OCI-LY1 (cell line): Measurements from ENCODE around the gene FAM50A.

Experiments
- EZH2 ChIP-seq: fragments of 200-600 bp; sonication (generic), shearing (Covaris generic); IDR thresholded peaks from 2 replicates; pipeline ENCODE4 v1.8.0; 2017; ENCODE audit warnings: borderline replicate concordance, mixed run types, mild to moderate bottlenecking, antibody characterized with exemption, low read length, moderate library complexity, mixed read lengths
- TF ChIP-seq, protein P1 (sequence below): fragments of 200-600 bp; sonication (generic), shearing (Covaris generic); IDR thresholded peaks from 2 replicates; pipeline ENCODE4 v1.5.1; 2017; ENCODE audit warnings: mild to moderate bottlenecking, antibody characterized with exemption, low read length, moderate library complexity, mixed read lengths

DNA sequence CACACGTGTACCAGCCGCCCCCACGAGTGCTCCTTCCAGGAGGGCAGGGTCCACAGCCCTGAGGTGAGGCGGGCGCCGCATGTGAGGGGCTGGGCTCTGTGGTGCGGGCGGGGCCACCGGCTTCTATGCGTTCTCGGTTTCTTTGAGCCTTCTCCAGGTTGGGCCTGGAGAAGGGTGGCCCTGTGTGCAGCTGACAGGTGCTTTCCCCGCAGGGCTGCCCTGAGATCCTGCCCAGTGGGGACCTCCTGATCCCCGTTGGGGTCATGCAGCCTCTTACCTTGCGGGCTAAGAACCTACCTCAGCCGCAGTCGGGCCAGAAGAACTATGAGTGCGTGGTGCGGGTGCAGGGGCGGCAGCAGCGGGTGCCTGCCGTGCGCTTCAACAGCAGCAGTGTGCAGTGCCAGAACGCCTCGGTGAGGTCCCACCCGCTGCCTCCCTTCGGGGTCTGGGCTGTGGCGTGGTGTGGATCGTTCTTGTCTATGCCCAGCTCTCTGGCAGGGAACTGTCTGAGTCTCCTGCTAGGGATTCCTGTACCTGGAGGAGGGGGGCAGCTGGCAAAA lies 20.9 kb downstream of the FAM50A start:
- TF ChIP-seq, protein P1, sequence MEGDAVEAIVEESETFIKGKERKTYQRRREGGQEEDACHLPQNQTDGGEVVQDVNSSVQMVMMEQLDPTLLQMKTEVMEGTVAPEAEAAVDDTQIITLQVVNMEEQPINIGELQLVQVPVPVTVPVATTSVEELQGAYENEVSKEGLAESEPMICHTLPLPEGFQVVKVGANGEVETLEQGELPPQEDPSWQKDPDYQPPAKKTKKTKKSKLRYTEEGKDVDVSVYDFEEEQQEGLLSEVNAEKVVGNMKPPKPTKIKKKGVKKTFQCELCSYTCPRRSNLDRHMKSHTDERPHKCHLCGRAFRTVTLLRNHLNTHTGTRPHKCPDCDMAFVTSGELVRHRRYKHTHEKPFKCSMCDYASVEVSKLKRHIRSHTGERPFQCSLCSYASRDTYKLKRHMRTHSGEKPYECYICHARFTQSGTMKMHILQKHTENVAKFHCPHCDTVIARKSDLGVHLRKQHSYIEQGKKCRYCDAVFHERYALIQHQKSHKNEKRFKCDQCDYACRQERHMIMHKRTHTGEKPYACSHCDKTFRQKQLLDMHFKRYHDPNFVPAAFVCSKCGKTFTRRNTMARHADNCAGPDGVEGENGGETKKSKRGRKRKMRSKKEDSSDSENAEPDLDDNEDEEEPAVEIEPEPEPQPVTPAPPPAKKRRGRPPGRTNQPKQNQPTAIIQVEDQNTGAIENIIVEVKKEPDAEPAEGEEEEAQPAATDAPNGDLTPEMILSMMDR: no peak
- TF ChIP-seq EZH2: no peak
